ENCODE data around the gene DGAT2. TPM values are rescaled to one million over a fixed set of nuclear protein-coding genes. Genes with fewer than 3 reads are reported as not detected.

Gene DGAT2
- polyA plus RNA-seq, 1 donor (not counting 4 experiments of a cell fraction or from before 2014, with no cell fraction given), result 1.8 TPM

- no peak for TF ChIP-seq EZH2 (IDR thresholded peaks at IDR 0.05; ENCODE audit: low read length)
- TF ChIP-seq, protein P1, sequence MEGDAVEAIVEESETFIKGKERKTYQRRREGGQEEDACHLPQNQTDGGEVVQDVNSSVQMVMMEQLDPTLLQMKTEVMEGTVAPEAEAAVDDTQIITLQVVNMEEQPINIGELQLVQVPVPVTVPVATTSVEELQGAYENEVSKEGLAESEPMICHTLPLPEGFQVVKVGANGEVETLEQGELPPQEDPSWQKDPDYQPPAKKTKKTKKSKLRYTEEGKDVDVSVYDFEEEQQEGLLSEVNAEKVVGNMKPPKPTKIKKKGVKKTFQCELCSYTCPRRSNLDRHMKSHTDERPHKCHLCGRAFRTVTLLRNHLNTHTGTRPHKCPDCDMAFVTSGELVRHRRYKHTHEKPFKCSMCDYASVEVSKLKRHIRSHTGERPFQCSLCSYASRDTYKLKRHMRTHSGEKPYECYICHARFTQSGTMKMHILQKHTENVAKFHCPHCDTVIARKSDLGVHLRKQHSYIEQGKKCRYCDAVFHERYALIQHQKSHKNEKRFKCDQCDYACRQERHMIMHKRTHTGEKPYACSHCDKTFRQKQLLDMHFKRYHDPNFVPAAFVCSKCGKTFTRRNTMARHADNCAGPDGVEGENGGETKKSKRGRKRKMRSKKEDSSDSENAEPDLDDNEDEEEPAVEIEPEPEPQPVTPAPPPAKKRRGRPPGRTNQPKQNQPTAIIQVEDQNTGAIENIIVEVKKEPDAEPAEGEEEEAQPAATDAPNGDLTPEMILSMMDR (optimal IDR thresholded peaks at IDR 0.05 in 1 of 3, IDR thresholded peaks at IDR 0.05 in 1 of 3, conservative IDR thresholded peaks at IDR 0.05 in 1 of 3; ENCODE audit: extremely low read depth in 1 of 3, insufficient read depth in 2 of 3, low read length in 3 of 3), result no peak
- H3K4me1 ChIP-seq (ENCODE audit: control insufficient read depth, extremely low read depth, insufficient read depth, low read length), result peaks cover 32% of the 10 kb centered on the region
- peak overlapping the region; percentile 92 for H3K9ac ChIP-seq (ENCODE audit: control insufficient read depth, extremely low read depth, insufficient read depth, low read length)
- peak overlapping the region; percentile 87 for H3K27ac ChIP-seq (ENCODE audit: control insufficient read depth, insufficient read depth, low read length)
- peaks cover 3% of the 10 kb centered on the region for H3K9me1 ChIP-seq (ENCODE audit: control insufficient read depth, extremely low read depth, insufficient read depth, low read length)
- H4K20me1 ChIP-seq (ENCODE audit: control insufficient read depth, extremely low read depth, insufficient read depth, low read length), result no peaks in the 10 kb centered on the region
- H3K9me3 ChIP-seq (ENCODE audit: control insufficient read depth, low read depth, low read length), result no peaks in the 10 kb centered on the region
- DNase-seq (ENCODE audit: low read depth, low spot score) (peak; percentile 61), FAIRE-seq (no peak)
- dilution Hi-C loops (cut with MboI; ENCODE audit: extremely low pct_ligation_motif_present, low sequenced_read_pairs), result no loop called here
- peak overlapping the region; percentile 79 for H3K4me2 ChIP-seq (ENCODE audit: control insufficient read depth, extremely low read depth, insufficient read depth, low read depth, low read length)
- H3K4me3 ChIP-seq (ENCODE audit: control insufficient read depth in 2 of 3, extremely low read depth in 1 of 3, insufficient read depth in 2 of 3, low read depth in 1 of 3, low read length in 3 of 3), result peak overlapping the region; percentile 70 to 92 (median 90)
- H3K79me2 ChIP-seq (ENCODE audit: control insufficient read depth, insufficient read depth, low read length), result peaks cover 30% of the 10 kb centered on the region
- no peaks in the 10 kb centered on the region for H3K36me3 ChIP-seq (ENCODE audit: control insufficient read depth in 2 of 2, extremely low read depth in 1 of 2, insufficient read depth in 2 of 2, low read length in 2 of 2)
- peak overlapping the region; percentile 94 for H2AFZ ChIP-seq (ENCODE audit: control insufficient read depth, low read length)
- H3K27me3 ChIP-seq (ENCODE audit: control insufficient read depth, extremely low read depth, insufficient read depth, low read length), result no peaks in the 10 kb centered on the region
Measured at GRCh38 chr11:75814363-75814676, 45.7 kb downstream of the DGAT2 start.

DNA sequence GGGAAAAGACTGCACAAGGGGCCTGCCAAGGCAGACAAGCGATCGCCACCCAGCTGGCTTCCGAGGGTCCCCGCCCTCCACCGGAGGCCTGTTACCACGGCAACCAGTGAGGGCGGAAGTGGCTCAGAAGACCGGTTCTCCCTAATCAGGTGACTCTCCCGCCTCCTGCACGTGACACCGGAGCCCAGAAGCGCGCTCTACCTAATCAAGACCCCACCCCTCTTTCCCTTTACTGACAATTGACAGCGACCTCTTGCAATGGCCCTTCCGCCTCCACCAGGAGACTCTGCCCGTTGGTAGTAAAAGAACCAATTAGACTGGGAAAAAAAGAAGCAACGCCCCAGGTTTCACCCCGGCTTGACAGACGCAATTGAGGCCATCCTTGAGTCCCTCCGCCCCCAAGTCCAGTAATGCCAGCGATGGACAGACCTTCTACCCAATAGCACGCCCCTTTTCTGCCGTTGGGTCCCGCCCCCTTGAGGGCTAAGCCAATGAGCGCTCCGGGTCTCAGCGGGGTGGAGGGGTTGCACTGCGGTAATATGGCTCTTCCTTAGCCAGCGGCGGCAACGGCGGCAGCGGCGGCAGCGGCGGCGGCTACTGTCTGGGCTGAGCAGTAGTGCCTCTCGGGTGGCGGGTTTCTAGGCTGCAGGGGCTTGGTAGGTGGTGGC lies 46.2 kb downstream of the DGAT2 start, which contains the start of gene UVRAG:
TSS of gene UVRAG (plus strand) at position 534 of the 668 bp plus-strand sequence. CDS start 198 bp downstream, outside the sequence.
- Histone ChIP-seq H3K4me3 (ENCODE audit: control insufficient read depth in 2 of 3, extremely low read depth in 1 of 3, insufficient read depth in 2 of 3, low read depth in 1 of 3, low read length in 3 of 3) (peak within 1 kb of the TSS; percentile 70 to 92 (median 90)), H2AFZ (ENCODE audit: control insufficient read depth, low read length) (peak within 1 kb of the TSS; percentile 94), H3K4me2 (ENCODE audit: control insufficient read depth, extremely low read depth, insufficient read depth, low read depth, low read length) (peak within 1 kb of the TSS; percentile 92), H3K27ac (ENCODE audit: control insufficient read depth, insufficient read depth, low read length) (peak within 1 kb of the TSS; percentile 87), H3K9me1 (ENCODE audit: control insufficient read depth, extremely low read depth, insufficient read depth, low read length) (peaks cover 3% of the 10 kb centered on the region), H4K20me1 (ENCODE audit: control insufficient read depth, extremely low read depth, insufficient read depth, low read length) (no peaks in the 10 kb centered on the region), H3K79me2 (ENCODE audit: control insufficient read depth, insufficient read depth, low read length) (peaks cover 32% of the 10 kb centered on the region), H3K36me3 (ENCODE audit: control insufficient read depth in 2 of 2, extremely low read depth in 1 of 2, insufficient read depth in 2 of 2, low read length in 2 of 2) (no peaks in the 10 kb centered on the region), H3K4me1 (ENCODE audit: control insufficient read depth, extremely low read depth, insufficient read depth, low read length) (peaks cover 32% of the 10 kb centered on the region), H3K27me3 (ENCODE audit: control insufficient read depth, extremely low read depth, insufficient read depth, low read length) (no peaks in the 10 kb centered on the region), H3K9ac (ENCODE audit: control insufficient read depth, extremely low read depth, insufficient read depth, low read length) (peak within 1 kb of the TSS; percentile 92), H3K9me3 (ENCODE audit: control insufficient read depth, low read depth, low read length) (no peaks in the 10 kb centered on the region)
- DNase-seq (ENCODE audit: low read depth, low spot score) (peak; percentile 95), FAIRE-seq (peak; percentile 17)
- dilution Hi-C loops (cut with MboI; ENCODE audit: extremely low pct_ligation_motif_present, low sequenced_read_pairs), result no loop called here
- TF ChIP-seq, protein P1 (optimal IDR thresholded peaks at IDR 0.05 in 1 of 3, IDR thresholded peaks at IDR 0.05 in 1 of 3, conservative IDR thresholded peaks at IDR 0.05 in 1 of 3; ENCODE audit: extremely low read depth in 1 of 3, insufficient read depth in 2 of 3, low read length in 3 of 3), result no peak
- TF ChIP-seq EZH2 (IDR thresholded peaks at IDR 0.05; ENCODE audit: low read length), result no peak
